ENCODE measurements around the gene KAT6B. TPM values are rescaled to one million over a fixed set of nuclear protein-coding genes. Genes with fewer than 3 reads are reported as not detected.

KAT6B gene
- total RNA-seq, 1 donor from 2014 or later = 21.3 TPM

DNA sequence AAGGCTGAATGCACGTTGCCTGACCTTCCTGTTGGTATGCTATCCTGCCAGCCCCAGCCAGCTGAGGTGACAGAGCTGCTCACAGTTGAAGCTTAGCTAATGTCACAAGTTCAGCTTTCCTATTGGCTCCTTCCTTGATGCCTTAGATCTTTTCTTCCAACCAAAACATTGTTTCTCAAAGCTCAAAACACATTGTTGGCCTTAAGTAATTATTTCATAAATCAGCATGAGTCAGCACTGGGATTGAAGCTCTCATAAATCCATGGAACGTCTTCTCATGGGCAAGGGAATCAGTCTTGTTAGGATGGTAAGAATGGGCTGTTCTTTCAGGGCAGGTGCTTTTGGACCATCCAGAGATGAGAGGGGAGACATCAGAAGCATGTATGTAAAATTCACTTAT lies 157.0 kb downstream of the KAT6B start:
- Histone ChIP-seq H3K9me3 (ENCODE audit: low read depth) (no peaks in the 10 kb centered on the region), H3K27ac (no peak overlapping the region), H3K9ac (no peak overlapping the region), H3K36me3 (peaks cover 4% of the 10 kb centered on the region), H4K20me1 (ENCODE audit: low read depth) (no peaks in the 10 kb centered on the region), H3K79me2 (ENCODE audit: low read depth) (no peaks in the 10 kb centered on the region), H3K4me2 (no peak overlapping the region), H3K4me1 (no peaks in the 10 kb centered on the region), H2AFZ (replicated peaks) (no peak overlapping the region), H3F3A (ENCODE audit: low read depth) (no peaks in the 10 kb centered on the region), H3K27me3 (no peaks in the 10 kb centered on the region), H3K4me3 (no peak overlapping the region)
- Mint-ChIP-seq H3K9me3 (no peaks in the 10 kb centered on the region), H3K4me3 (no peak overlapping the region), H3K27me3 (ENCODE audit: insufficient read depth, low read depth) (no peaks in the 10 kb centered on the region), H3K27ac (no peak overlapping the region), H3K36me3 (peaks cover 15% of the 10 kb centered on the region), H3K4me1 (no peaks in the 10 kb centered on the region)
- TF ChIP-seq, protein P1, sequence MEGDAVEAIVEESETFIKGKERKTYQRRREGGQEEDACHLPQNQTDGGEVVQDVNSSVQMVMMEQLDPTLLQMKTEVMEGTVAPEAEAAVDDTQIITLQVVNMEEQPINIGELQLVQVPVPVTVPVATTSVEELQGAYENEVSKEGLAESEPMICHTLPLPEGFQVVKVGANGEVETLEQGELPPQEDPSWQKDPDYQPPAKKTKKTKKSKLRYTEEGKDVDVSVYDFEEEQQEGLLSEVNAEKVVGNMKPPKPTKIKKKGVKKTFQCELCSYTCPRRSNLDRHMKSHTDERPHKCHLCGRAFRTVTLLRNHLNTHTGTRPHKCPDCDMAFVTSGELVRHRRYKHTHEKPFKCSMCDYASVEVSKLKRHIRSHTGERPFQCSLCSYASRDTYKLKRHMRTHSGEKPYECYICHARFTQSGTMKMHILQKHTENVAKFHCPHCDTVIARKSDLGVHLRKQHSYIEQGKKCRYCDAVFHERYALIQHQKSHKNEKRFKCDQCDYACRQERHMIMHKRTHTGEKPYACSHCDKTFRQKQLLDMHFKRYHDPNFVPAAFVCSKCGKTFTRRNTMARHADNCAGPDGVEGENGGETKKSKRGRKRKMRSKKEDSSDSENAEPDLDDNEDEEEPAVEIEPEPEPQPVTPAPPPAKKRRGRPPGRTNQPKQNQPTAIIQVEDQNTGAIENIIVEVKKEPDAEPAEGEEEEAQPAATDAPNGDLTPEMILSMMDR (IDR thresholded peaks at IDR 0.05) = no peak
- TF ChIP-seq EZH2 (IDR thresholded peaks at IDR 0.05) (no peak), EZH2phosphoT487 (IDR thresholded peaks at IDR 0.05) (no peak)
- DNase-seq (ENCODE audit: low spot score) = no peak

GRCh38 chr10:74987339-74988053 lies 161.1 kb downstream of the KAT6B start:
- peaks cover 4% of the 10 kb centered on the region for H3K36me3 ChIP-seq
- H3K9me3 Mint-ChIP-seq = no peaks in the 10 kb centered on the region
- no peak for DNase-seq (ENCODE audit: low spot score)
- H3K4me3 Mint-ChIP-seq = no peak overlapping the region
- H3K4me1 Mint-ChIP-seq = no peaks in the 10 kb centered on the region
- no peak overlapping the region for H3K4me3 ChIP-seq
- H3K27ac ChIP-seq = no peak overlapping the region
- H2AFZ ChIP-seq (replicated peaks) = no peak overlapping the region
- no peak overlapping the region for H3K9ac ChIP-seq
- H3K9me3 ChIP-seq (ENCODE audit: low read depth) = no peaks in the 10 kb centered on the region
- peaks cover 15% of the 10 kb centered on the region for H3K36me3 Mint-ChIP-seq
- no peaks in the 10 kb centered on the region for H3F3A ChIP-seq (ENCODE audit: low read depth)
- no peak overlapping the region for H3K4me2 ChIP-seq
- no peaks in the 10 kb centered on the region for H3K79me2 ChIP-seq (ENCODE audit: low read depth)
- no peaks in the 10 kb centered on the region for H4K20me1 ChIP-seq (ENCODE audit: low read depth)
- no peaks in the 10 kb centered on the region for H3K27me3 ChIP-seq
- H3K27ac Mint-ChIP-seq = no peak overlapping the region
- no peaks in the 10 kb centered on the region for H3K4me1 ChIP-seq
- no peaks in the 10 kb centered on the region for H3K27me3 Mint-ChIP-seq (ENCODE audit: insufficient read depth, low read depth)
- no peak for TF ChIP-seq EZH2phosphoT487 (IDR thresholded peaks at IDR 0.05)
- TF ChIP-seq, protein P1 (IDR thresholded peaks at IDR 0.05) = no peak
- no peak for TF ChIP-seq EZH2 (IDR thresholded peaks at IDR 0.05)

- H3K4me1 ChIP-seq = no peaks in the 10 kb centered on the region
- no peak overlapping the region for H3K4me2 ChIP-seq
- H3K79me2 ChIP-seq (ENCODE audit: low read depth) = no peaks in the 10 kb centered on the region
- H3K9ac ChIP-seq = no peak overlapping the region
- no peaks in the 10 kb centered on the region for H3K27me3 ChIP-seq
- no peak overlapping the region for H3K4me3 Mint-ChIP-seq
- peaks cover 16% of the 10 kb centered on the region for H3K36me3 Mint-ChIP-seq
- DNase-seq (ENCODE audit: low spot score) = no peak
- no peaks in the 10 kb centered on the region for H3K9me3 ChIP-seq (ENCODE audit: low read depth)
- H3F3A ChIP-seq (ENCODE audit: low read depth) = no peaks in the 10 kb centered on the region
- TF ChIP-seq EZH2 (IDR thresholded peaks at IDR 0.05) (no peak), EZH2phosphoT487 (IDR thresholded peaks at IDR 0.05) (no peak)
- TF ChIP-seq, protein P1 (IDR thresholded peaks at IDR 0.05) = no peak
- no peak overlapping the region for H3K4me3 ChIP-seq
- peaks cover 4% of the 10 kb centered on the region for H3K36me3 ChIP-seq
- H2AFZ ChIP-seq (replicated peaks) = no peak overlapping the region
- H3K27me3 Mint-ChIP-seq (ENCODE audit: insufficient read depth, low read depth) = no peaks in the 10 kb centered on the region
- H3K4me1 Mint-ChIP-seq = no peaks in the 10 kb centered on the region
- no peaks in the 10 kb centered on the region for H3K9me3 Mint-ChIP-seq
- no peaks in the 10 kb centered on the region for H4K20me1 ChIP-seq (ENCODE audit: low read depth)
- no peak overlapping the region for H3K27ac ChIP-seq
- no peak overlapping the region for H3K27ac Mint-ChIP-seq
Measured at GRCh38 chr10:74988054-74988775, 161.8 kb downstream of the KAT6B start.

Data from neural progenitor cell (in vitro differentiated cells).